ENCODE results near the gene PROK1. TPM values are rescaled to one million over a fixed set of nuclear protein-coding genes. Genes with fewer than 3 reads are reported as not detected.

Gene PROK1
- total and polyA plus RNA-seq, 8 donors: 0.12 to 0.53 TPM; not detected in 6

GRCh38 chr1:110465814-110466380 lies 14.9 kb downstream of the PROK1 start:
- no peak for TF ChIP-seq CTCF (IDR thresholded peaks at IDR 0.05)
- Histone ChIP-seq H3K9me3 (no peaks in the 10 kb centered on the region), H3K27ac (no peak overlapping the region), H3K36me3 (no peaks in the 10 kb centered on the region), H3K4me1 (peaks cover 15 to 18% (median 18%) of the 10 kb centered on the region in 3 donors), H3K27me3 (no peaks in the 10 kb centered on the region), H3K4me3 (no peak overlapping the region)
- intact Hi-C loops (cut with DNase I): loop anchor here in 1 of 3 donors (10.0 kb wide), 1 partner anchor 151 kb away; no protein-coding TSS in a partner anchor
- DNase-seq (peak in 1 of 6 donors; percentile 36), ATAC-seq (no peak), FAIRE-seq (no peak)
- 85 to 88% methylated on average over 7 of the region's 7 CpGs for WGBS, 2 donors

- Histone ChIP-seq H3K9me3 (no peaks in the 10 kb centered on the region), H3K36me3 (no peaks in the 10 kb centered on the region), H3K4me1 (peaks cover 15 to 18% (median 18%) of the 10 kb centered on the region in 3 donors), H3K27ac (no peak overlapping the region), H3K27me3 (no peaks in the 10 kb centered on the region), H3K4me3 (no peak overlapping the region)
- intact Hi-C loops (cut with DNase I): loop anchor here in 1 of 3 donors (10.0 kb wide), 1 partner anchor 152 kb away; no protein-coding TSS in a partner anchor
- TF ChIP-seq CTCF (IDR thresholded peaks at IDR 0.05): no peak
- 52 to 53% methylated on average over 8 of the region's 8 CpGs for WGBS, 2 donors
- FAIRE-seq (no peak), DNase-seq (peak in 1 of 6 donors; percentile 20), ATAC-seq (no peak)
Observed at GRCh38 chr1:110466646-110467280, 15.8 kb downstream of the PROK1 start.

GRCh38 chr1:110471131-110471530 lies 20.2 kb downstream of the PROK1 start:
- DNase-seq: no peak
- no peak for ATAC-seq

GRCh38 chr1:110472546-110472945 lies 21.6 kb downstream of the PROK1 start:
- no peak for FAIRE-seq
- no peak for TF ChIP-seq CTCF (IDR thresholded peaks at IDR 0.05)

More at GRCh38 chr1:110471131-110471530, 20.2 kb downstream of the PROK1 start:
- no peak for FAIRE-seq
- 45 to 48% methylated on average over 3 of the region's 3 CpGs for WGBS, 2 donors
- H3K36me3 ChIP-seq: no peaks in the 10 kb centered on the region
- intact Hi-C loops (cut with DNase I): no loop called here
- H3K4me1 ChIP-seq: no peaks in the 10 kb centered on the region
- TF ChIP-seq CTCF (IDR thresholded peaks at IDR 0.05): no peak
- H3K27me3 ChIP-seq: no peaks in the 10 kb centered on the region
- no peak overlapping the region for H3K27ac ChIP-seq
- no peaks in the 10 kb centered on the region for H3K9me3 ChIP-seq
- H3K4me3 ChIP-seq: no peak overlapping the region

GRCh38 chr1:110474444-110474843 lies 23.5 kb downstream of the PROK1 start:
- ATAC-seq (no peak), FAIRE-seq (no peak), DNase-seq (peak in 1 of 6 donors; percentile 1)
- H3K4me1 ChIP-seq: peaks cover 0 to 12% (median 0%) of the 10 kb centered on the region in 3 donors
- no peak overlapping the region for H3K27ac ChIP-seq
- no peak overlapping the region for H3K4me3 ChIP-seq
- H3K27me3 ChIP-seq: no peaks in the 10 kb centered on the region
- no peak for TF ChIP-seq CTCF (IDR thresholded peaks at IDR 0.05)
- WGBS, 2 donors: 91 to 95% methylated on average over 6 of the region's 6 CpGs
- intact Hi-C loops (cut with DNase I): no loop called here
- H3K36me3 ChIP-seq: no peaks in the 10 kb centered on the region
- no peaks in the 10 kb centered on the region for H3K9me3 ChIP-seq

More at GRCh38 chr1:110472546-110472945, 21.6 kb downstream of the PROK1 start:
- Histone ChIP-seq H3K27ac (no peak overlapping the region), H3K9me3 (no peaks in the 10 kb centered on the region), H3K36me3 (no peaks in the 10 kb centered on the region), H3K4me1 (peaks cover 0 to 3% (median 0%) of the 10 kb centered on the region in 3 donors), H3K4me3 (no peak overlapping the region), H3K27me3 (no peaks in the 10 kb centered on the region)
- ATAC-seq: no peak
- DNase-seq: peak in 1 of 6 donors; percentile 35
- intact Hi-C loops (cut with DNase I): no loop called here
- WGBS, 2 donors: 67 to 74% methylated on average over 10 of the region's 10 CpGs

All from pancreas (tissue), 10 donors.